GM19463 (cell line): ENCODE data around the gene P4HB.

Experiments
- ATAC-seq: cut with Tn5 transposase; IDR thresholded peaks from one replicate; pipeline ENCODE4 v1.9.1; 2021; ENCODE audit warnings: mild to moderate bottlenecking, moderate library complexity; ENCODE audit not compliant: unreplicated experiment

The P4HB gene

GRCh38 chr17:81813371-81813684, 47.0 kb downstream of the P4HB start:
- ATAC-seq, result no peak

GRCh38 chr17:81812571-81813370, 47.6 kb downstream of the P4HB start:
- ATAC-seq, result no peak

GRCh38 chr17:81811705-81812570, 48.4 kb downstream of the P4HB start:
- ATAC-seq, result no peak

GRCh38 chr17:81810892-81811704, 49.2 kb downstream of the P4HB start:
- ATAC-seq, result no peak

GRCh38 chr17:81810476-81810875, 49.9 kb downstream of the P4HB start:
- ATAC-seq, result no peak

- ATAC-seq, result no peak
Observed at GRCh38 chr17:81809556-81809998, 50.8 kb downstream of the P4HB start.

GRCh38 chr17:81808778-81809555, 51.4 kb downstream of the P4HB start:
- no peak for ATAC-seq

GRCh38 chr17:81807839-81808238, 52.5 kb downstream of the P4HB start:
- no peak for ATAC-seq

GRCh38 chr17:81807210-81807719, 53.1 kb downstream of the P4HB start:
- ATAC-seq, result no peak

GRCh38 chr17:81806461-81807209, 53.7 kb downstream of the P4HB start:
- ATAC-seq, result no peak

- ATAC-seq, result no peak
Observed at GRCh38 chr17:81805707-81806460, 54.5 kb downstream of the P4HB start.

- no peak for ATAC-seq
Observed at GRCh38 chr17:81804559-81805399, 55.6 kb downstream of the P4HB start.

- no peak for ATAC-seq
Observed at GRCh38 chr17:81803728-81804558, 56.4 kb downstream of the P4HB start, which contains the start of gene GCGR. TSS of gene GCGR (plus strand) at chr17:81804150. CDS start at chr17:81809019, 4,869 bp downstream.

GRCh38 chr17:81802856-81803643, 57.3 kb downstream of the P4HB start:
- ATAC-seq, result no peak

GRCh38 chr17:81802048-81802758, 58.1 kb downstream of the P4HB start:
- no peak for ATAC-seq

- ATAC-seq, result no peak
Observed at GRCh38 chr17:81801327-81801726, 59.0 kb downstream of the P4HB start.
